HEK293 (cell line): ENCODE data around the gene PTGES3L.

Source experiments
- CTCF ChIA-PET: fragments of 350-600 bp; formaldehyde crosslinking; extraction: SDS; loops from one replicate; lab custom pipeline; 2021; ENCODE audit warnings: antibody characterized with exemption; lab: Yijun Ruan, JAX
- POLR2A ChIA-PET: fragments of 300-600 bp; formaldehyde crosslinking; extraction: SDS; loops from one replicate; lab custom pipeline; 2020; ENCODE audit warnings: antibody characterized with exemption, inconsistent platforms; lab: Yijun Ruan, JAX
- H3K27ac ChIP-seq: fragments of 200-500 bp; sonication (Bioruptor generic); 2 replicates; pipeline ENCODE4 v1.5.1; 2014; ENCODE audit warnings: low read depth, low read length, control low read depth, inconsistent platforms; ENCODE audit errors: extremely low read depth
- H3K36me3 ChIP-seq, 2 experiments: fragments of 200-500 bp in 1 of 2; sonication (Bioruptor generic) in 1 of 2; 1 replicate in 1 of 2; 2 replicates in 1 of 2; pipeline ENCODE4 v1.5.1; 2014 to 2017; ENCODE audit warnings: inconsistent platforms in 2 of 2, low read length in 2 of 2; ENCODE audit not compliant: control insufficient read depth in 2 of 2, insufficient read depth in 1 of 2
- H3K4me1 ChIP-seq: fragments of 200-500 bp; sonication (Bioruptor generic); 2 replicates; pipeline ENCODE4 v1.5.1; 2014; ENCODE audit warnings: mild to moderate bottlenecking, low read length, inconsistent platforms; ENCODE audit not compliant: control insufficient read depth, insufficient read depth
- H3K4me3 ChIP-seq: 2 replicates; pipeline ENCODE4 v1.5.1; 2011; ENCODE audit warnings: low read depth, mild to moderate bottlenecking, control low read depth, low read length, moderate library complexity
- H3K9me3 ChIP-seq: fragments of 200-500 bp; sonication (Bioruptor generic); 2 replicates; pipeline ENCODE4 v1.5.1; 2014; ENCODE audit warnings: low read depth, low read length, inconsistent platforms; ENCODE audit not compliant: control insufficient read depth, insufficient read depth
- FEZF1 ChIP-seq: fragments of 450-650 bp; formaldehyde crosslinking; IDR thresholded peaks from 2 replicates; pipeline ENCODE4 v1.5.1; 2016; ENCODE audit warnings: missing biosample characterization, missing genetic modification characterization
- GLIS2 ChIP-seq: fragments of 450-650 bp; formaldehyde crosslinking; IDR thresholded peaks from 2 replicates; pipeline ENCODE4 v1.5.1; 2016; ENCODE audit warnings: missing biosample characterization, missing genetic modification characterization
- KLF16 ChIP-seq: fragments of 450-650 bp; formaldehyde crosslinking; IDR thresholded peaks from 2 replicates; pipeline ENCODE4 v1.5.1; 2017; ENCODE audit warnings: missing biosample characterization, missing genetic modification characterization
- KLF7 ChIP-seq: fragments of 450-650 bp; formaldehyde crosslinking; IDR thresholded peaks from 2 replicates; pipeline ENCODE4 v1.5.1; 2016; ENCODE audit warnings: missing biosample characterization, missing genetic modification characterization, borderline replicate concordance
- SP2 ChIP-seq: fragments of 450-650 bp; formaldehyde crosslinking; IDR thresholded peaks from 2 replicates; pipeline ENCODE4 v1.5.1; 2016; ENCODE audit warnings: missing biosample characterization, missing genetic modification characterization
- SP3 ChIP-seq: fragments of 450-650 bp; formaldehyde crosslinking; IDR thresholded peaks from 2 replicates; pipeline ENCODE4 v1.5.1; 2016; ENCODE audit warnings: missing biosample characterization, missing genetic modification characterization
- ZBTB17 ChIP-seq: fragments of 450-650 bp; formaldehyde crosslinking; IDR thresholded peaks from 2 replicates; pipeline ENCODE4 v1.5.1; 2016; ENCODE audit warnings: missing biosample characterization, missing genetic modification characterization
- ZFP69B ChIP-seq: fragments of 450-650 bp; formaldehyde crosslinking; IDR thresholded peaks from 2 replicates; pipeline ENCODE4 v1.5.1; 2016; ENCODE audit warnings: missing biosample characterization, missing genetic modification characterization
- ZNF138 ChIP-seq: fragments of 450-650 bp; formaldehyde crosslinking; IDR thresholded peaks from 2 replicates; pipeline ENCODE4 v1.5.1; 2016; ENCODE audit warnings: missing biosample characterization, missing genetic modification characterization, borderline replicate concordance
- ZNF366 ChIP-seq: fragments of 450-650 bp; formaldehyde crosslinking; conservative IDR thresholded peaks from 2 replicates; pipeline ENCODE4 v1.5.1; 2016; ENCODE audit warnings: missing biosample characterization, missing genetic modification characterization
- ZNF791 ChIP-seq: fragments of 450-650 bp; formaldehyde crosslinking; IDR thresholded peaks from 2 replicates; pipeline ENCODE4 v1.5.1; 2016; ENCODE audit warnings: missing biosample characterization, missing genetic modification characterization
- TF ChIP-seq, protein P1 (sequence below): fragments of 450-650 bp; formaldehyde crosslinking; IDR thresholded peaks from 2 replicates; pipeline ENCODE4 v1.5.1; 2016; ENCODE audit warnings: missing biosample characterization, missing genetic modification characterization
- TF ChIP-seq, protein P2 (sequence below): fragments of 450-650 bp; formaldehyde crosslinking; IDR thresholded peaks from 2 replicates; pipeline ENCODE4 v1.5.1; 2016; ENCODE audit warnings: missing biosample characterization, missing genetic modification characterization
- TF ChIP-seq, protein P3 (sequence below): fragments of 450-650 bp; formaldehyde crosslinking; conservative IDR thresholded peaks from 2 replicates; pipeline ENCODE4 v1.5.1; 2016; ENCODE audit warnings: low read depth, missing biosample characterization, missing genetic modification characterization
- TF ChIP-seq, protein P4 (sequence below): fragments of 450-650 bp; formaldehyde crosslinking; IDR thresholded peaks from 2 replicates; pipeline ENCODE4 v1.5.1; 2017; ENCODE audit warnings: missing biosample characterization, missing genetic modification characterization

PTGES3L gene

DNA sequence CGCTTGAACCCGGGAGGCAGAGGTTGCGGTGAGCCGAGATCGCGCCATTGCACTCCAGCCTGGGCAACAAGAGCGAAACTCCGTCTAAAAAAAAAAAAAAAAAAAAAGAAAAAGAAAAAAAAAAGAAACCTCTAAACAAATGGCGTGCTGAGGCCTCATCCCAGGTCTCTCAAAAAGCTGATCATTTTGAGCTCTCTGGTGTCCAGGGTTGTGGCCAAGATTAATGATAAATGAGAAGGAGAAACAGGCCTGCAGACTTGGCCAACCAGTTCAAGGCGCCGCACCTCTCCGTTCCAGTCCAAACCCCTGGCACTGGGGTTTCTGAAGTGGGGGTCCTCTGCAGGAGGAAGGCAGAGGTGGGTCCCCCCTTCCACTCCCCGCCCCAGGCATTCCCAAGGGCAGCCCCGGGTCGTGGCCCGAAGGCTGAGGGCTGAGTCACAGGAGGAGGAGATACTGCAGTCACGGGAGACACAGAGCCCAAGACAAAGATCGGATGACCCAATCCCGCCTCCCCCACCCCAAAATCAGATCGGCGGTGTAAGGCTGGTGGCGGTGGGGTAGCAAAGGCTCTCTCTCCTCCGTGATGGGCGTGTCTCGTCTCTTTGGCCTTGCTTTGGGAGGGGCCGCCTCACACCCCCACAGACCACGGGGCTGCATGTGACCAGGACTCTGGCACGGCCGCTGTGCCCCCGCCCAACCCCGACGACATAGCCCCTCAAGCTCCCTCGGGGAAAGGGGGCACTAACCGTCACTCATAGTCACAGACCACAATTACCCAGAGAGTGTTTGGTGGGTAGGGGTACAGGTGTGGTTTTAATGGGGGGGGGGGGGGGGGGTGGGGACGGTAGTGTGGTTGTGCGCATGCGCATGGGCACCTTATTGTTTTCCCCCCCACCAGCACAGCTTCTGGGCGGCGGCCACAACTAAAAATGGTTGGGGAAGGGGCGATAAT is 41.2 kb upstream of the PTGES3L start (continued):
- TF ChIP-seq GLIS2 (tag by site-specific recombination) = peak; percentile 68; the same call in 1 of the 2 replicates
- TF ChIP-seq ZNF791 = no peak
- no peak for TF ChIP-seq ZNF138
- TF ChIP-seq KLF7 (tag by site-specific recombination) = peak; percentile 65; the same call in 1 of the 2 replicates
- peak; percentile 74; the same call in 1 of the 2 replicates for TF ChIP-seq ZFP69B (tag by site-specific recombination)
- no peak for TF ChIP-seq FEZF1 (tag by site-specific recombination)
- TF ChIP-seq SP3 (tag by site-specific recombination) = peak; percentile 62
- peak; percentile 62 for TF ChIP-seq ZBTB17
- TF ChIP-seq, protein P1, sequence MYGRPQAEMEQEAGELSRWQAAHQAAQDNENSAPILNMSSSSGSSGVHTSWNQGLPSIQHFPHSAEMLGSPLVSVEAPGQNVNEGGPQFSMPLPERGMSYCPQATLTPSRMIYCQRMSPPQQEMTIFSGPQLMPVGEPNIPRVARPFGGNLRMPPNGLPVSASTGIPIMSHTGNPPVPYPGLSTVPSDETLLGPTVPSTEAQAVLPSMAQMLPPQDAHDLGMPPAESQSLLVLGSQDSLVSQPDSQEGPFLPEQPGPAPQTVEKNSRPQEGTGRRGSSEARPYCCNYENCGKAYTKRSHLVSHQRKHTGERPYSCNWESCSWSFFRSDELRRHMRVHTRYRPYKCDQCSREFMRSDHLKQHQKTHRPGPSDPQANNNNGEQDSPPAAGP (tag by site-specific recombination) = peak; percentile 82
- 0 out of 2 replicates have a peak, but pooled peaks have one; percentile 8 for TF ChIP-seq ZNF366
- peak; percentile 38; the same call in 1 of the 2 replicates for TF ChIP-seq KLF16 (tag by site-specific recombination)
- TF ChIP-seq, protein P2, sequence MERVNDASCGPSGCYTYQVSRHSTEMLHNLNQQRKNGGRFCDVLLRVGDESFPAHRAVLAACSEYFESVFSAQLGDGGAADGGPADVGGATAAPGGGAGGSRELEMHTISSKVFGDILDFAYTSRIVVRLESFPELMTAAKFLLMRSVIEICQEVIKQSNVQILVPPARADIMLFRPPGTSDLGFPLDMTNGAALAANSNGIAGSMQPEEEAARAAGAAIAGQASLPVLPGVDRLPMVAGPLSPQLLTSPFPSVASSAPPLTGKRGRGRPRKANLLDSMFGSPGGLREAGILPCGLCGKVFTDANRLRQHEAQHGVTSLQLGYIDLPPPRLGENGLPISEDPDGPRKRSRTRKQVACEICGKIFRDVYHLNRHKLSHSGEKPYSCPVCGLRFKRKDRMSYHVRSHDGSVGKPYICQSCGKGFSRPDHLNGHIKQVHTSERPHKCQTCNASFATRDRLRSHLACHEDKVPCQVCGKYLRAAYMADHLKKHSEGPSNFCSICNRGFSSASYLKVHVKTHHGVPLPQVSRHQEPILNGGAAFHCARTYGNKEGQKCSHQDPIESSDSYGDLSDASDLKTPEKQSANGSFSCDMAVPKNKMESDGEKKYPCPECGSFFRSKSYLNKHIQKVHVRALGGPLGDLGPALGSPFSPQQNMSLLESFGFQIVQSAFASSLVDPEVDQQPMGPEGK (tag by site-specific recombination) = peak; percentile 95
- peak; percentile 39 for TF ChIP-seq SP2 (tag by site-specific recombination)
- TF ChIP-seq, protein P3, sequence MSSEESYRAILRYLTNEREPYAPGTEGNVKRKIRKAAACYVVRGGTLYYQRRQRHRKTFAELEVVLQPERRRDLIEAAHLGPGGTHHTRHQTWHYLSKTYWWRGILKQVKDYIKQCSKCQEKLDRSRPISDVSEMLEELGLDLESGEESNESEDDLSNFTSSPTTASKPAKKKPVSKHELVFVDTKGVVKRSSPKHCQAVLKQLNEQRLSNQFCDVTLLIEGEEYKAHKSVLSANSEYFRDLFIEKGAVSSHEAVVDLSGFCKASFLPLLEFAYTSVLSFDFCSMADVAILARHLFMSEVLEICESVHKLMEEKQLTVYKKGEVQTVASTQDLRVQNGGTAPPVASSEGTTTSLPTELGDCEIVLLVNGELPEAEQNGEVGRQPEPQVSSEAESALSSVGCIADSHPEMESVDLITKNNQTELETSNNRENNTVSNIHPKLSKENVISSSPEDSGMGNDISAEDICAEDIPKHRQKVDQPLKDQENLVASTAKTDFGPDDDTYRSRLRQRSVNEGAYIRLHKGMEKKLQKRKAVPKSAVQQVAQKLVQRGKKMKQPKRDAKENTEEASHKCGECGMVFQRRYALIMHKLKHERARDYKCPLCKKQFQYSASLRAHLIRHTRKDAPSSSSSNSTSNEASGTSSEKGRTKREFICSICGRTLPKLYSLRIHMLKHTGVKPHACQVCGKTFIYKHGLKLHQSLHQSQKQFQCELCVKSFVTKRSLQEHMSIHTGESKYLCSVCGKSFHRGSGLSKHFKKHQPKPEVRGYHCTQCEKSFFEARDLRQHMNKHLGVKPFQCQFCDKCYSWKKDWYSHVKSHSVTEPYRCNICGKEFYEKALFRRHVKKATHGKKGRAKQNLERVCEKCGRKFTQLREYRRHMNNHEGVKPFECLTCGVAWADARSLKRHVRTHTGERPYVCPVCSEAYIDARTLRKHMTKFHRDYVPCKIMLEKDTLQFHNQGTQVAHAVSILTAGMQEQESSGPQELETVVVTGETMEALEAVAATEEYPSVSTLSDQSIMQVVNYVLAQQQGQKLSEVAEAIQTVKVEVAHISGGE = 0 out of 2 replicates have a peak, but pooled peaks have one; percentile 7
- TF ChIP-seq, all 188 proteins: peak for 25

DNA sequence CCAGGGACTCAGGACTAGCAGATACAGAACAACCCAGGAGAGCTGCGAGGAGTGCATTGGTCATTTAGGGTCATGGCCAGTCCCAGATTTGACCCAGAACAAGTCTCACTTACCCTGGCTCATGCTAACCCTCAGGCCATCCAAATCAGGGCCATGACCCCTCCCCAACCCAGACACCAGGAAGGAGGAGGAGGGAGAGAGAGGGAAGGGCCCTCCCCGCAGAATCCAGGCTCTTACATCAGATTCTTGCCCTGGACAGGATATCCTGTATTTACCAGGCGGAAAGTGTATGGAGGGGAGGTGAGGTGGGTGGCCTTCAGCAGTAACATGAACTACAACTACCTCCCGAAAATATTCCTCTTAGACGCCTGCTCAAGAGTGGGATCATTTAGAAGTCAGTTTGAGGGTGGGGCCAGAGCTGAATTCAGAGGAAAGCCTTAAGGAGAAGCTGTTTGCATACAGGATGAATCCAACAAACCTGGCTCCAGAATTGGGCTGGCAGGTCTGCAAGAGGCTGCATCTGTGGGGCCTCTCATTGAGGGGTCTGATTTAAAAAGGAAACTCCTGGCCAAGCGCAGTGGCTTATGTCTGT is 40.2 kb upstream of the PTGES3L start:
- H3K27ac ChIP-seq = no peak overlapping the region
- H3K4me3 ChIP-seq = no peak overlapping the region

More for the DNA sequence above, 40.2 kb upstream of the PTGES3L start:
- peaks cover 0 to 32% of the 10 kb centered on the region in 2 experiments; a peak in 2 of 3 replicates for H3K36me3 ChIP-seq
- TF ChIP-seq, protein P1 (tag by site-specific recombination) = no peak
- TF ChIP-seq, protein P4, sequence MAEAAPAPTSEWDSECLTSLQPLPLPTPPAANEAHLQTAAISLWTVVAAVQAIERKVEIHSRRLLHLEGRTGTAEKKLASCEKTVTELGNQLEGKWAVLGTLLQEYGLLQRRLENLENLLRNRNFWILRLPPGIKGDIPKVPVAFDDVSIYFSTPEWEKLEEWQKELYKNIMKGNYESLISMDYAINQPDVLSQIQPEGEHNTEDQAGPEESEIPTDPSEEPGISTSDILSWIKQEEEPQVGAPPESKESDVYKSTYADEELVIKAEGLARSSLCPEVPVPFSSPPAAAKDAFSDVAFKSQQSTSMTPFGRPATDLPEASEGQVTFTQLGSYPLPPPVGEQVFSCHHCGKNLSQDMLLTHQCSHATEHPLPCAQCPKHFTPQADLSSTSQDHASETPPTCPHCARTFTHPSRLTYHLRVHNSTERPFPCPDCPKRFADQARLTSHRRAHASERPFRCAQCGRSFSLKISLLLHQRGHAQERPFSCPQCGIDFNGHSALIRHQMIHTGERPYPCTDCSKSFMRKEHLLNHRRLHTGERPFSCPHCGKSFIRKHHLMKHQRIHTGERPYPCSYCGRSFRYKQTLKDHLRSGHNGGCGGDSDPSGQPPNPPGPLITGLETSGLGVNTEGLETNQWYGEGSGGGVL = peak; percentile 51; the same call in 1 of the 2 replicates
- TF ChIP-seq, all 188 proteins: peak for 1
- H3K4me1 ChIP-seq = peaks cover 12% of the 10 kb centered on the region
- POLR2A ChIA-PET = interaction anchor here (0.5 to 3.0 kb wide), 4 partner anchors 8 to 511 kb away, joined by 3 to 36 read pairs (median 10); partner anchors contain the start of gene RPL27
- CTCF ChIA-PET = interaction anchor here (1.3 kb wide), 1 partner anchor 14 kb away, joined by 3 read pairs; no protein-coding TSS in a partner anchor
- H3K9me3 ChIP-seq = no peaks in the 10 kb centered on the region
